ENCODE results near the gene FARSA.

DNA sequence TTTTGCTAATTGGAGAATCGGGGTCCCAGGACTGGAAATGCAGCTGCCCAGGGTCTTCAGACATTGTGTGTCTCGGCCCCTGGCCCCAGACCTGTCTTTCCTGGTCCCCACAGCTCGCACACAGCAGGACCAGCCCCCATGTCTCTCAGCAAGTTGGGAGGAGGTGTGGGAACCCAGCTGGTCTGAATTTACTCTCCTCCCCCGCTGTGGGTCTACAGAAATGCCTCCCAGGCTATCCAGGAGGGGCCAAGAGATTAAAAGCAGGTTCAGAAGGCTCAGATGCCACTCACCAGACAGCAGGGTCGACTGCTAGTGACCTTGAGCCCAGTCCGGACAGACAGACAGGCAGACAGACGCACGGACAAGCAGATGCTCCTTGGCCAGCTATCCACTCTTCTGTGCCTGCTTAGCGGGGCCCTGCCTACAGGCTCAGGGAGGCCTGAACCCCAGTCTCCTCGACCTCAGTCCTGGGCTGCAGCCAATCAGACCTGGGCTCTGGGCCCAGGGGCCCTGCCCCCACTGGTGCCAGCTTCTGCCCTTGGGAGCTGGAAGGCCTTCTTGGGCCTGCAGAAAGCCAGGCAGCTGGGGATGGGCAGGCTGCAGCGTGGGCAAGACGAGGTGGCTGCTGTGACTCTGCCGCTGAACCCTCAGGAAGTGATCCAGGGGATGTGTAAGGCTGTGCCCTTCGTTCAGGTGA is 35.9 kb upstream of the FARSA start, which contains the start of gene DAND5:
- TF ChIP-seq POLR2A (IDR thresholded peaks at IDR 0.05; ENCODE audit: low read depth, low read length) (no peak), PAX5 (IDR thresholded peaks at IDR 0.05; ENCODE audit: insufficient read depth, low read length, severe bottlenecking) (no peak), POLR2AphosphoS5 (IDR thresholded peaks at IDR 0.05; ENCODE audit: low read depth, low read length) (no peak)

All from GM12891 (cell line).